Tongue (tissue), 2 donors: ENCODE data around the gene TNS2. TPM values are rescaled to one million over a fixed set of nuclear protein-coding genes. Genes with fewer than 3 reads are reported as not detected.
A peak's percentile ranks its signal among the peaks of the same experiment; 100 is the strongest.
"Not testable (repeated sequence)": the region's sequence is repeated elsewhere in the genome, so short reads cannot be mapped to it uniquely, and the experiment has no call there.

ENCODE experiments used
- DNase-seq: peaks from one replicate; pipeline ENCODE4 v3.0.0-alpha.2; 2015
- total RNA-seq: library from RNA; depleted of rRNA; stranded (reverse); fragments of >200 nt; gene quantifications from one replicate; pipeline ENCODE4 v1.2.3, GENCODE V29; 2014

The TNS2 gene
- total RNA-seq, 1 donor from 2014 or later: 44.4 TPM

GRCh38 chr12:53069621-53070410, 20.0 kb downstream of the TNS2 start:
- peak; percentile 50 for DNase-seq

DNA sequence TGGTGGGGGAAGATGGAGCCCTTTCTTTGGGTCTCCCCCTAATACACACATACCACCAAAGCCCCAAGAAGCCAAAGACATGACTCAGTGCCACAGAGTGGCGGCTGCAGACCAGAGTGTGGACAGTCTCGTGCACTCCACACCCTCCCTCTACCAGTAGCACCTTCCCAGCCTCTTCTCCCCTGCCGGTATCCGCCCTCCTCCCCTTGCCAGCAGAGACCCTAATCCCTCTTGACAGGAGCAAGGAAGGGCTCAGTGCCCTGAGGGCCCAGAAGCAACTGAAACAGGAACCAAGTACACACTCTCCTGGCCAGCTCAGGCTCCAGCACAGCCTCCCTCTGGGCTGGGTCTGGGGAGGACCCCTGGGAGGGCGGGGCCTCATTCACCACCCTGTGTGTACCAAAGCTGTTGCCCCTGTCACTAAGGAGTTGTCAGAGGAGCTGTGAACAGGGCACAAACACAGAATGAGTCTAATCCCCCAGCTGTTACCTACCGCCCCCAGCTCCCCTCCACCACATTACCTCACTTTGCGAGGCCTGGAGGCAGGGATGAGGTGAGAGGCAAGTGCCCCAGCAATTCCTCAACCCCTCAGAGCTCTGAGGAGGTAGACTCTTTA, 21.1 kb downstream of the TNS2 start:
- DNase-seq: peak; percentile 82

DNA sequence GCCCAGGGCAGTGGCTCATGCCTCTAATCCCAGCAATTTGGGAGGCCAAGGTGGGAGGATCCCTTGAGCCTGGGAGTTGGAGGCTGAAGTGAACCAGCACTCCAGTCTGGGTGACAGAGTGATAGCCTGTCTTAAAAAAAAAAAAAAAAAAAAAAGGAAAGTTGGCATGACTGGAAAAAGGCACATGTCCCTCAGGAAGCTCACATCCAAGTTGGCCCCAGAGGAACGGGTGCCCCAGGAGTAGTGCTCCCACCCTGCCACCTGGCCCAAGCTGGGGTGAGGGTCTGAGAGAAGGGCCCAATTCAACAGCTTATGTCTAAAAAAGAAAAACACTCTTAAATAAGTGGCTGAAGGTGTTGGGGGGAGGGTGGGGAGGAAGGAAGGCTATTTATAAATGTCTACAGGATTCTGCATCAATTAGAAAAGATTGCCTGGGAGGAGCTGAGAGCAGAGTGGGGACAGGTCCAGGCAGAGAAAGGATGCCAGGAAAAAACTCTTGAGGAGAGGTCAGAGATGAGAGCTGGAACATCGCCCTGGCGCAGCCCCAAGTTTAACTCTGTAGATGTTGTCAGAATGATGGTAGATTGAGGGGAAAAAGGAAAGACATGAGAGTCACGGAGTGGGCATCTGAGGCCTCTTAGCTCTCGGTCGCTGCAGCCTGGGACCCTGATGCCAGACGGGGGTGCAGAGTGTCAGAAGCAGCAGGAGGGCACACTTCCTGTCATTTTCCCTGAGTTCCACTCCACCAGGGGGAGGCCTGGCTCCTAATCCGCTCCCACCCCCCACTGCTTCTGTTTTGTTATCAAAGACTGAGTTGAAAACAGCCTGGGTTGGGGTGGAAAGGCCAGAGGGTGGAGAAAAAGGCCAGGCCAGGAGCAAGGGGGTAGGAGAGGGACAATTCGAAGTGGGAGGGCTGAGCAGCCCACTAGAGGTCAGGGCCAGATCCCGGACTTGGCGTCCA, 22.0 kb downstream of the TNS2 start:
- DNase-seq: peak; percentile 87

GRCh38 chr12:53073881-53074280, 24.0 kb downstream of the TNS2 start:
- DNase-seq: peak; percentile 84

GRCh38 chr12:53074283-53074998, 24.6 kb downstream of the TNS2 start:
- DNase-seq: no peak

DNA sequence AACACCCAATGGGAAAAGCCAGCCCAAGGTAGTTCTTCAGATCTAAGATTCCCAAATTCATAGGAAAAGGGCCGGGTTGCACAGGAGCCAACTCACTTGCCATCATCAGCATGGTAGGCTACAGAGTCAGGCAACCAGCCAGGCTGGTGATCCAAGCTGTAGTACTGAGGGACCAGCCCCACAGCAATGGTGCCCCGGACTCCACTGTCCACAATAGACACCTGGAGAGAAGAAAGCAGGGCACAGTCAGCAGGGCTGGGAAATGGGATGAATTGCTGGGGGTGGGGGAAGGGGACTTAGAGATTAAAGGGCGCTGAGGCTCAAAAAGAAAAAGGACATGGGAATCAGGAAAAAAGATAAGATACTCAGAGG, 25.1 kb downstream of the TNS2 start:
- DNase-seq: no peak

GRCh38 chr12:53076461-53076860, 26.6 kb downstream of the TNS2 start:
- DNase-seq: no peak

- DNase-seq: no peak
These were observed 27.2 kb downstream of the TNS2 start for GRCh38 chr12:53077030-53077429.

GRCh38 chr12:53078425-53079225, 28.8 kb downstream of the TNS2 start:
- DNase-seq: no peak

DNA sequence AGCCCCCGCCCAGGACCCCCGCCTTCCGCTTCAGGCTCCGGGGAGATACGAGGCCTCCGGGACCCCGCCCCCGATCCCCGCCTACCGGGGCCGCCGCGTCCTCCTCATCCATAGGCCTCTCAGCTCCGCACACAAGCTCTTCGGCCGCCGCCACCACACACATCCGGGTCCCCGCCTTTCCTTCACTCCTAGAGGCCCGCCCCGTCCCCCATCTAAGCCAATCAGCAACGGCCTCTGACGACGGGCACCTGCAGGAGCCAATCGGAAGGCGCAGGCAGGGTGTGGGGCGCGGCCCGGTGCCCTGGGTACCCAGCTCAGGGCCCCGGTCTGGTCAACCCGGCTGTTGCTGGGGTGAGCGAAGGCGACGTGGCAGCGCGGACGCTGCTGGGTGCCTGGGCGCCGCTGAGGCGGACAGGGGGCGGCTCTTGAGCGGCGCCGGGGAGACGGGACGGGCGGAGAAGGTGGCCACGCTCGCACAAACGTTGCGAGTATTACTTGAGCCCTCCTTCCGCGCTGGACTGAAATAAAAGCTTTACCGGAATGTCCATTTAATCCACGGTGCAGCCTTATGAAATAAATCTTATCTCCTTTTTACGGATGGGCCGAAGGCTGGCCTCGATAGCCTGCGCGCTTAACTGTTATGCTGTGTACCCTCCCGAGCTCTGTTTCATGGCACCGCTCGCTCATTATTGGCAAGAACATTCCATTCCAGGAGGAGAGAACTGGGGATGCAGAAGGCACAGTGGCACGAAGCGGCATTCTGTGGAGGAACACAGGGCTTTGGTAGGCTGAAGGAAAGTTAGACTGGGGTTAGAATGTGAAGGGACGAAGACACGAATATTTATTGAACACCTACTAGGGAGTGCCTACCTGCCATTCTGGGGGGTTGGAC, 29.6 kb downstream of the TNS2 start, which contains the start of gene SPRYD3:
Gene SPRYD3 (minus strand): TSS at position 165 of the 892 bp plus-strand sequence. CDS start 57 bp downstream, at position 108.
- peak; percentile 99 for DNase-seq

- no peak for DNase-seq
These were observed 32.8 kb downstream of the TNS2 start for GRCh38 chr12:53082637-53083175.

GRCh38 chr12:53086361-53086760, 36.5 kb downstream of the TNS2 start:
- DNase-seq: no peak

- DNase-seq: no peak
These were observed 40.2 kb downstream of the TNS2 start for GRCh38 chr12:53090105-53090504.

DNA sequence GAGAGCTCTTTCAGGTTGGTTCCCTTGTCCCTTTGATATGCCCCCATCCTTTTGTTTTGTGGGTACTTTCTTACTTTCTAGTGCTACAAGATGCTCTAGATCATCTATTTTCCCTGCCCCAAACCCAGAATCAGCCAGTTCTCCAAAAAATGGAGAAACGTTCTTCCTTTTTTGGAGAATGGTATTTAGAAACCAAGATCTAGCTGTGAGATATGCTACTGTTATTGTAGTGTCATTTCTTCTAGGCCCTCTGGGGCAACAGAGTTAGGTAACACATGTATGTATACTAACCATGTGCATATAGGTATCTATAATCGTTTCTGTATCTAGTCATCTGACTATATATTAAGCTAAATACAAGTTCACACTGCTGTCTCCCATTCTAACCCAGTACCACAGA, 40.7 kb downstream of the TNS2 start:
- no peak for DNase-seq

- no peak for DNase-seq
These were observed 41.9 kb downstream of the TNS2 start for GRCh38 chr12:53091756-53092155.

- no peak for DNase-seq
These were observed 44.0 kb downstream of the TNS2 start for GRCh38 chr12:53093777-53094393.

DNA sequence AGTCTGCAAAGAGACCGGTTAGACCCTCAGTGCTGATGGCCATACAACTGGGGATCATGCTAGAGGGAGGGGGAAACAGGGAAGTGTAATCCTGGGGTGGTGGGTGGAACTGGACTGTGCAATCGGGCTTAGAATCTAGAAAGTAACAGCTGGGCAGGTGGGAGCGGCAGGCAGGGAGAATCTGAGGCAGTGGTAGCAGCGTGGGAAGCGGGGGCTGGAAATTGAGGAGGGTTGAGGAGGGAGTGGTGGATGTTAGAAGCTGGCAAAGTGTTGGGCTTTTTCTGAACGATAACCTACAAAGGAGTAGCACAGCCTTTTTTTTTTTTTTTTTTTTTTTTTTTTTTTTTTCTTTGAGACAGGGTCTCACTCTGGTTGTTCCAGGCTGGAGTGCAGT, 44.5 kb downstream of the TNS2 start:
- no peak for DNase-seq

DNA sequence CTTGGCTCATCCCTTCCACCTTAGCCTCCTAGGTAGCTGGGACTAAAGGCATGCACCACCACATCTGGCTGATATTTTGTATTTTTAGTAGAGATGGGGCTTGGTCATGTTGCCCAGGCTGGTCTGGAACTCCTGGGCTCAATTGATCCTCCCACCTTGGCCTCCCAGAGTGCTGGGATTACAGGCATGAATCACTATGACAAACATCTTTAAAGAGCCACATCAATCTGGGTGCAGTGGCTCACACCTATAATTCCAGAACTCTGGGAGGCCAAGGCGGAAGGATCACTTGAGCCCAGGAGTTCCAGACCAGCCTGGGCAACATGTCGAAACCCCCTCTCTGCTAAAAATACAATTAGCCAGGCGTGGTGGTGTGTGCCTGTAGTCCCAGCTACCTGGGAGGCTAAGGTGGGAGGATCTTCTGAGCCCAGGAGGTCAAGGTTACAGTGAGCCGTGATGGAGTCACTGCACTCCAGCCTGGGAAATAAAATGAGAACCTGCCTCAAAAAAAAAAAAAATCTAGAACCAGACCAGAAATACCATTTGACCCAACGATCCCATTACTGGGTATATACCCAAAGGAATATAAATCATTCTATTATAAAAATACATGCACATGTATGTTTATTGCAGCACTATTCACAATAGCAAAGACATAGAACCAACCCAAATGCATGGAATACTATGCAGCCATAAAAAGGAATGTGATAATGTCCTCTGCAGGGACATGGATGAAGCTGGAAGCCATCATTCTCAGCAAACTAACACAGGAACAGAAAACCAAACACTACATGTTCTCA, 45.1 kb downstream of the TNS2 start:
- DNase-seq: not testable (repeated sequence)

DNA sequence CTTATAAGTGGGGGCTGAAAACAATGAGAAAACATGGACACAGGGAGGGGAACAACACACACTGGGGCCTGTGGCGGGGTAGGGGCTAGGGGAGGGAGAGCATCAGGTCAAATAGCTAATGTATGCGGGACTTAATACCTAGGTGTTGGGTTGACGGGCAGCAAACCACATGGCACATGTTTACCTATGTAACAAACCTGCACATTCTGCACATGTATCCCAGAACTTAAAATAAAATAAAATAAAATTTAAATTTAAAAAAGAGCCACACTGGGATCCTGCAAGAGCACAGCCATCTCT, 45.7 kb downstream of the TNS2 start:
- DNase-seq: not testable (repeated sequence)
